Ovary (tissue), 3 donors: Measurements from ENCODE around the gene BICC1.

Source experiments
- EP300 ChIP-seq: sonication (generic); formaldehyde crosslinking; IDR thresholded peaks from one replicate; pipeline ENCODE4 v1.6.1; 2017; ENCODE audit warnings: antibody characterized with exemption
- POLR2A ChIP-seq: fragments of 450-650 bp; IDR thresholded peaks from one replicate; pipeline ENCODE4 v1.6.1; 2017; ENCODE audit warnings: antibody characterized with exemption, mild to moderate bottlenecking, moderate library complexity
- TF ChIP-seq, protein P1 (sequence below), 3 donors: fragments of 450-650 bp in 2 of 3; fragments of 200-600 bp in 1 of 3; IDR thresholded peaks; one replicate each; pipeline versions ENCODE4 v1.5.1 to v1.8.0; 2016 to 2022; ENCODE audit warnings: antibody characterized with exemption in 3 of 3, mild to moderate bottlenecking in 1 of 3
- donor health status: DM: no; HTN: no; CAD: no.

DNA sequence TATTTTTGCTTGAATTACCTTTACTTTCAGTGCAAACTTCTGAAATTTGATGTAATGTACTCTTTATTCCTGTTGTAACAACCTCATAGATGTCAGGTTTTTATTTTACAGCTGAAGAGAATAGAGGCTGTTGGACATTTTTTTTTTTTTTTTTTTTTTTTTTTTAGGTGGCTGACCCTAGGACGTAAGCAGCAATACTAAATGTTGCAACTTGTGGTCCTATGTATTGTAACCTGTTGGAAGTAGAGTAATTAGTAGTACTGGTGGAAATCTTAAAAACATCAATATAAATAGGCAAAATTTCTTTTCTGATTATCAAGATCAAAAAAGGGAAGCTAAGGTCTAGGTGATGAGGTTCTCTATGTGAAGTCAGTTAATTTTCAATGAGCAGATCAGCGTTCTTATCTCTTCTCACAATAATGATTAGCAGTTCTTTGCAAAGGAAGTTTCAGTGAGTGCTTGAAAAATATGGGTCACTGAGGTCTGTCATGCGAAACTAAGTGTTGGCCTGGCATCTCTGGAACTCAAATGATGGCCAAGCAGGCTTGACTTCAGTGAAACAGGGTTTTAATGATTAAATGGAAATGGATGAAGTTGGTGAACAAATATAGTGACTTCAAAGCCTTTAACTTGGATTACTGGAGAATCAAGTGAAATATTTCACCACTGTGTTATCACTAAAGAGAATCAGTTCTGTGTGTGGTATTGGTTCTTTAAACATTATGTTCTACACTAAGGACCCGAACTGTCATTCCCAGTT, 42.7 kb downstream of the BICC1 start:
- TF ChIP-seq POLR2A = no peak
- TF ChIP-seq, protein P1, sequence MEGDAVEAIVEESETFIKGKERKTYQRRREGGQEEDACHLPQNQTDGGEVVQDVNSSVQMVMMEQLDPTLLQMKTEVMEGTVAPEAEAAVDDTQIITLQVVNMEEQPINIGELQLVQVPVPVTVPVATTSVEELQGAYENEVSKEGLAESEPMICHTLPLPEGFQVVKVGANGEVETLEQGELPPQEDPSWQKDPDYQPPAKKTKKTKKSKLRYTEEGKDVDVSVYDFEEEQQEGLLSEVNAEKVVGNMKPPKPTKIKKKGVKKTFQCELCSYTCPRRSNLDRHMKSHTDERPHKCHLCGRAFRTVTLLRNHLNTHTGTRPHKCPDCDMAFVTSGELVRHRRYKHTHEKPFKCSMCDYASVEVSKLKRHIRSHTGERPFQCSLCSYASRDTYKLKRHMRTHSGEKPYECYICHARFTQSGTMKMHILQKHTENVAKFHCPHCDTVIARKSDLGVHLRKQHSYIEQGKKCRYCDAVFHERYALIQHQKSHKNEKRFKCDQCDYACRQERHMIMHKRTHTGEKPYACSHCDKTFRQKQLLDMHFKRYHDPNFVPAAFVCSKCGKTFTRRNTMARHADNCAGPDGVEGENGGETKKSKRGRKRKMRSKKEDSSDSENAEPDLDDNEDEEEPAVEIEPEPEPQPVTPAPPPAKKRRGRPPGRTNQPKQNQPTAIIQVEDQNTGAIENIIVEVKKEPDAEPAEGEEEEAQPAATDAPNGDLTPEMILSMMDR (IDR thresholded peaks at IDR 0.05) = no peak
- no peak for TF ChIP-seq EP300
